Stimulated activated CD4-positive, alpha-beta T cell treated with anti-CD3 and anti-CD28 coated beads, Interleukin-4, amount 100 ng/mL, for 24 hours (primary cell): ENCODE results near the gene ANAPC2.
A peak's percentile ranks its signal among the peaks of the same experiment; 100 is the strongest.

Experiments
- DNase-seq: peaks from one replicate; pipeline ENCODE4 v3.0.0-alpha.2; 2020

ANAPC2 gene

DNA sequence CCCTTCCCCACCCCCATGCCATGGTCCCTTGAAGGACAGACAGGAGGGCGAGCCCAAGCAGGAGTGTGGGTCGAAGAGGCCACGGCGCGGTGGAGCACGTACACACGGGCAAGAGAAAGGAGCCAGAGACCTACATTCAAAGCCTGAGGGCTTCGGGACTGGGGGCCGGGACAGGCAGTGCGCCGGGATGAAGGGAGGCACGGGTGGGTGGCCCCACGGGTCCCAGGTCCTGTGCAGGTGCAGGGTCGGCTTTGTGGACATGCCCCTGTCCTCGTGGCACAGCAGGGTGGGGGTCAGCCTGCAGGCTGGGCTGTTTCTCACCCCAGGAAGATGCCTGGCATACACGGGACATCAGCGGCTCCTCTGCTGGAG is 28.3 kb downstream of the ANAPC2 start:
- no peak for DNase-seq

GRCh38 chr9:137159105-137160053 is 29.0 kb downstream of the ANAPC2 start:
- DNase-seq: no peak

DNA sequence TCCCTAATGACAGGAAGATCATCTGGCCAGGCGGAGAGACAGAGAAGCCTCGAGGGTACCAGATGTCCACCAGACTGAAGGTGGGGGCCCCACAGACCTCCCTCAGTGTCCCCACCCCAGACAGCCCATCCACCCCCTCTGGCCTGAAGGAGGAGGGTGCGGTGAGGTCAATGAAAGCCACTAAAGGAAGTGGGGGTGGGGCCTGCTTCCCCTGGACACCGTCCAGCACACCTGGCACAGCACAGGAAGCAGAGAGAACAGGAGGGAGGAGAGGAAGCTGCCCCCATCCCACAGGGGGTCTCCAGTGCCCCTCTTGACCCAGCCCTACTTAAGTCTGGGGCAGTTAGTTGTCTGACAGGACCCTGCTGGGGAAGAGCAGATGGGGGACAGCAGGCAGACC is 29.7 kb downstream of the ANAPC2 start:
- no peak for DNase-seq

GRCh38 chr9:137157618-137158415 is 30.5 kb downstream of the ANAPC2 start:
- DNase-seq: no peak

DNA sequence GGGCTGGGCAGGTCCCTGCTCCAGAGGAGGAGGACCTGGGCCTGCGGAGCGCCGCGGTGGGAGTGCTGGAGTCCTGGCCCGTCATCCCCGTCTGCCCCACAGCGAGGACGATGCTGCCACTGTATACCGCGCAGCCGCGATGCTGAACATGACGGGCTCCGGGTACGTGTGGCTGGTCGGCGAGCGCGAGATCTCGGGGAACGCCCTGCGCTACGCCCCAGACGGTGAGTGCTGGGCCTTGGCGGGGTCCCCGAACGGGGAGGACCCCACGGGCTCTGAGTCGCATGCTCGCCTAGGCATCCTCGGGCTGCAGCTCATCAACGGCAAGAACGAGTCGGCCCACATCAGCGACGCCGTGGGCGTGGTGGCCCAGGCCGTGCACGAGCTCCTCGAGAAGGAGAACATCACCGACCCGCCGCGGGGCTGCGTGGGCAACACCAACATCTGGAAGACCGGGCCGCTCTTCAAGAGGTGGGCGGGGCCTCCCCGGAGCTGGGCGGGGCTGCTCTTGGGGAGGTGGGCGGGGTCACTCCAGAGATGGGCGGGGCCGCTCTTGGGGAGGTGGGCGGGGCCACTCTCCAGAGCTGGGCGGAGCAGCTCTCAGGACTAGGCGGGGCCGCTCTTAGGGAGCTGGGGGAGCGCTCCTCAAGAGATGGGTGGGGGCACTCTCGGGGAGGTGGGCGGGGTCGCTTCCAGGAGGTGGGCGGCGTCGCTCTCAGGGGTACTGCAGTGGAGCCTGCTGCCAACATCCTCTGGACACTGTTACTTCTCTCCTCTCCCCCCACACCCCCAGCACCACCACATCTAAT is 31.6 kb downstream of the ANAPC2 start:
- peak; percentile 63 for DNase-seq

DNA sequence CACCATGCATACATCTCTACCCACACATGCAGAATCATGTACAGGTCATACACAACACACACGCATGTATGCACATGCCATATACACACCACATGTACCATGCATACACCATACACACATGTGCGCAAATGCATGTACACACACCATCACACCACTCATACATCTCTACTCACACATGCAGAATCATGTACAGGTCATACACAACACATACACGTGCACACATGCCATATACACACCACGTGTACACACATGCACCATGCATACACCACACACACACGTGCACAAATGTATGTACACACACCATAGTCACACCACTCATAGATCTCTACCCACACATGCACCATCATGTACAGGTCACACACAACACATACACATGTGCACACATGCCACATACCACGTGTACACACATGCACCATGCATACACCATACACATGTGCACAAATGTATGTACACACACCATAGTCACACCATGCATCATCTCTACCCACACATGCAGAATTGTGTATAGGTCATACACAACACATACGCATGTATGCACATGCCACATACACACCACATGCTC is 35.4 kb downstream of the ANAPC2 start:
- DNase-seq: no peak

DNA sequence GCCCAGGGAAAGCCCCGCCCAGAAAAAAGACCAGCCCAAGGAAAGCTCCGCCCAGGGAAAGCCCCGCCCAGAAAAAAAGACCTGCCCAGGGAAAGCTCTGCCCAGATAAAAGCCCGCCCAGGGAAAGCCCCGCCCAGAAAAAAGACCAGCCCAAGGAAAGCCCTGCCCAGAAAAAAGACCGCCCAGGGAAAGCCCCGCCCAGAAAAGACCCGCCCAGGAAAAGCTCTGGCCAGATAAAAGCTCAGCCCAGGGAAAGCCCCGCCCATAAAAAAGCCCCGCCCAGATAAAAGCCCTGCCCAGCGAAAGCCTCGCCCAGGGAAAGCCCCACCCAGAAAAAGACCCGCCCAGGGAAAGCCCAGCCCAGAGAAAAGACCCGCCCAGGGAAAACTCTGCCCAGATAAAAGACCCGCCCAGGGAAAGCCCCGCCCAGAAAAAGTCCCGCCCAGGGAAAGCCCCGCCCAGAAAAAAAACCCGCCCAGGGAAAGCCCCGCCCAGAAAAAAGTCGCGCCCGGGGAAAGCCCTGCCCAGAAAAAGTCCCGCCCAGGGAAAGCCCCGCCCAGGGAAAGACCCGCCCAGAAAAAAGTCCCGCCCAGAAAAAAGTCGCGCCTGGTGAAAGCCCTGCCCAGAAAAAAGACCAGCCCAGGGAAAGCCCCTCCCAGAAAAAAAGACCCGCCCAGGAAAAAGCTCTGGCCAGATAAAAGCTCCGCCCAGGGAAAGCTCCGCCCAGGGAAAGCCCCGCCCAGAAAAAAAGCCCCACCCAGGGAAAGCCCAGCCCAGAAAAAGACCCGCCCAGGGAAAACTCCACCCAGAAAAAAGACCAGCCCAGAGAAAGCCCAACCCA is 37.5 kb downstream of the ANAPC2 start:
- DNase-seq: peak; percentile 51

- DNase-seq: no peak
Measured at GRCh38 chr9:137149942-137150616, 38.3 kb downstream of the ANAPC2 start.

- DNase-seq: no peak
Measured at GRCh38 chr9:137149363-137149762, 39.0 kb downstream of the ANAPC2 start.

- no peak for DNase-seq
Measured at GRCh38 chr9:137148661-137149060, 39.7 kb downstream of the ANAPC2 start.

DNA sequence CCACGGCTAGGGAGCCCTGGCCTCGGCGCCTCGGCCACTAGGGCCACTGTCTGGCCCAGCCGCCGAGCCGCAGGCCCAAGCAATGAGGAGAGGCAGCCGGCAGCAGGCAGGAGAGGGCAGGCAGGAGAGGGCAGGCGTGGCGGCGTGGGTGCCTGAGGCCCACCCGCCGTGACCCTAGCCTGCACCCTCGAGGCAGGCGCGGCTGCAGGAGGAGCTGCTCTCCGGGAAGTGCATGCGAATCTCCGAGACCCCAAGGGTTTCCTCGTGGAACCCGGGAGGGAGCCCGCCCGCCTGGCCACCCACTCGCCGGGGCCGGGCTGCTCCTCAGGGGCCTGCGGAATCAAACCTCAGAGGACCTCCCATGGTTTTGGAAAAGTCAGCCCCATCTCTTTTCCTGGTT is 40.1 kb downstream of the ANAPC2 start:
- no peak for DNase-seq

DNA sequence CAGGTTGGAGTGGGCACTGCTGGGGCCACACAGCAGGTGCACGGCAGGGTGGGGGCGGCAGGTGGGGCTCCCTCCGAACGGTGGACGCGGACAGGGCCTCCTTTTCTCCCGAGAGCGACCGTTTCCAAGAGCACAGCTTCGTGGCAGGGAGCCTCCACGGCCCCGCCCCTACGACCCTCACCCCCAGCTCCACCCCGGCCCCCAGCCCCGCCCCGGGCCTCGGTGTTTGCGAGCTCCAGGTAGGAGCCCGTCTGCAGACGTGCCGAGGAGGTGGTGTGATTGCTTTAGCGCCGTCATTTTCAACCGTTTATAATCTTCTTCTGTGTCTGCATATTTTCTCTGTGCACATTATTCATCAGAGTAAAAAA is 40.6 kb downstream of the ANAPC2 start:
- DNase-seq: no peak

DNA sequence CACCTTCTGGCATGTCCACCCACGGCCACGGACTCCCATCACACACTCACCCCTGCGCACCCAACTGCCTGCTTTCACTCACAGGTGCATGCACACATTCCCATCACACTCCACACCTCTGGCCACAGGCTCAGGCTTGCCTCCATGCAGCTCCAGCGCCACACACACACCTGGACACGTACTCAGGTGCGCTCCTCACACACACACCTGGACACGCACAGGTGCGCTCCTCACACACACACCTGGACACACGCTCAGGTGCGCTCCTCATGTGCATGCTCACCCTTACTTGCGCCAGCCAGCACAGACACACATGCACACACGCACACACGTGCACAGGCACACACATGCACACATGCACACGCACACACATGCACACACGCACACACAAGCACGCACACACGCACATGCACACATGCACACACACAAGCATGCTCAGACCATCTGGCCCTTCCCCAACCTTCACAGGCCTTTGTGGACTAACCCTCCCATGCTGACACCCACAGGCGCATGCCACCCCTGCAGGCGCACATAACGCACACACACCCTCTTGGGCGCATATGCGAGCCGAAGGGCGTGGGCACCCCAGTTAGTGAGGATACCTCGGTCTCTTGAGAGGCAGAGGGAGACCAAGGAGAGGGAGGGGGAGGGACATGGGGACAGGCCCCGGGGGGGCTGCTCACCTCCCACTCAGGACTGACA is 41.1 kb downstream of the ANAPC2 start:
- no peak for DNase-seq

GRCh38 chr9:137146527-137146918 is 41.8 kb downstream of the ANAPC2 start:
- DNase-seq: no peak

DNA sequence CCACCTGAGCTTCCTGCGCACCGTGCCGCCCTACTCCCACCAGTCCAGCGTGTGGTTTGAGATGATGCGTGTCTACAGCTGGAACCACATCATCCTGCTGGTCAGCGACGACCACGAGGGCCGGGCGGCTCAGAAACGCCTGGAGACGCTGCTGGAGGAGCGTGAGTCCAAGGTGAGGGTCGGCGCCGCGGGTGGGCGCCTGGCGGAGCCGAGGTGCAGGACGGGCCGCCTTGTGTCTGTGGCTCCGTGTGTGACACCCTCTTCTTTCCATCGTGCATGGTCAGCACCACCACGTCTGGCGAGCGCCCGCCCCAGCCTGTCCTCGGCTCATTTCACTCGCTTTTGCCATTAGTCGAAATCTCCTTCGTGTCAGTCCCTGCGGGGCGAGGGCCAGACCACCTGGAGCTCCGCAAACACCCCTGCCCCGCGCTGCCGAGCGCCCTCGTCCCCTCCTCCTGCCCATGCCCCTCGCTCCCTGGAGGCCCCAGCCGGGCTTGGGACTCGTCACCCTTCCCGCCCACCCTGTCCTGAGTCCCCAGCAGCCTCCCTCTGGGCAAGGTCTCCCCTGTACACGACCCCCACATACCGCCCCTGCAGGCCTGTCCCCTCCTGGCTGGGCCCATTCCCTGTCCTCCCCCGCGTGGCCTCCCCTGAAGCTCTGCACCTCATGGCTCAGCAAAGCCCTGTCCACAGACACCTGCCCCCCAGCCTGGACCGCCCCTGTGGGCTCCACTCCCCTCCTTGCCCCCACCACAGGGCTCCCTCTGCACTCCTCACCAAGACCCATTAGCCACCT is 42.4 kb downstream of the ANAPC2 start:
- no peak for DNase-seq

- DNase-seq: no peak
Measured at GRCh38 chr9:137143459-137143858, 44.9 kb downstream of the ANAPC2 start.

DNA sequence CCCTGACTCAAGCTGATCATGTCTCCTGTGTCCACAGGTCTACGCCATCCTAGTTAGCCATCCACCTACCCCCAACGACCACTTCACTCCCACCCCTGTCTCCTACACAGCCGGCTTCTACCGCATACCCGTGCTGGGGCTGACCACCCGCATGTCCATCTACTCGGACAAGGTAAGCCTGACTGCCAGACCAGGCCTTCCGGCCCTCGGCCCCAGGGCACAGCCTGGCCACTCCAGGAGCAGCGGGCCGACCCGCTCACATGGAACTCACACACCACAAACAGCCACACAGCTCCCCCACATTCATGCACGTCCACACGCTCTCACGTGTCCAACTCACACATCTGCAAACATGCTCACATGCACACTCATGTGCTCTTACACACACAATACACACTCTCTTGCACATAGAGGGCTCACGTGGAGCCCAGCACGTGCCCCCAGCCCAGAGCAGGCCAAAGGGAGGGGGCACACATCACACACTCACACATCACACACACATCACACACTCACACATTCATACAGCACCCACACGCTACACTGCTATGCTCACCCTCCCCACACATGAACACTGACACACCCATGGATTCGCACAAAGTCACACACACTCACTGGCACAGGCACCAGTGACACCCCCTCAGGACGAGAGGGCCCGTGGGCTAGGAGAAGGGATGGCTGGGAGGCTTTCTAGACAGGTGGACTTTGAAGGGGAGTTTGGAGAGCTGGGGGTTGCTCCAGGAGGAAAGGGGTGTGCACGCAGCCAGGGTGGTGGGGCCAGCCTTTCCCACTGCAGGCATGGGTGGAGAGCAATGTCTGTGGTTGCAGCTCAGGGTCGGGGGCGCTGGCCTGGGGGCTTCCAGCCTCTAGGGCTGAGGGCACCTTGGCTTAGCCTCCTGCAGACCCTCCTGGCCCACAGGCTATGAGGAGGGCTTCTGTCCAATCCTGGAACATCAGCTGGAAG is 46.1 kb downstream of the ANAPC2 start:
- DNase-seq: no peak

GRCh38 chr9:137141050-137141810 is 47.1 kb downstream of the ANAPC2 start:
- no peak for DNase-seq
